CD4-positive, alpha-beta T cell treated with Interleukin-6 at 100 ng/mL for 8 hours (primary cell): ENCODE results near the gene SLC30A2.

Experiments used
- DNase-seq: peaks from one replicate; pipeline ENCODE4 v3.0.0-alpha.2; 2020; ENCODE audit warnings: mixed read lengths, low spot score

SLC30A2 gene

GRCh38 chr1:25996966-25997827, 48.7 kb downstream of the SLC30A2 start:
- no peak for DNase-seq

DNA sequence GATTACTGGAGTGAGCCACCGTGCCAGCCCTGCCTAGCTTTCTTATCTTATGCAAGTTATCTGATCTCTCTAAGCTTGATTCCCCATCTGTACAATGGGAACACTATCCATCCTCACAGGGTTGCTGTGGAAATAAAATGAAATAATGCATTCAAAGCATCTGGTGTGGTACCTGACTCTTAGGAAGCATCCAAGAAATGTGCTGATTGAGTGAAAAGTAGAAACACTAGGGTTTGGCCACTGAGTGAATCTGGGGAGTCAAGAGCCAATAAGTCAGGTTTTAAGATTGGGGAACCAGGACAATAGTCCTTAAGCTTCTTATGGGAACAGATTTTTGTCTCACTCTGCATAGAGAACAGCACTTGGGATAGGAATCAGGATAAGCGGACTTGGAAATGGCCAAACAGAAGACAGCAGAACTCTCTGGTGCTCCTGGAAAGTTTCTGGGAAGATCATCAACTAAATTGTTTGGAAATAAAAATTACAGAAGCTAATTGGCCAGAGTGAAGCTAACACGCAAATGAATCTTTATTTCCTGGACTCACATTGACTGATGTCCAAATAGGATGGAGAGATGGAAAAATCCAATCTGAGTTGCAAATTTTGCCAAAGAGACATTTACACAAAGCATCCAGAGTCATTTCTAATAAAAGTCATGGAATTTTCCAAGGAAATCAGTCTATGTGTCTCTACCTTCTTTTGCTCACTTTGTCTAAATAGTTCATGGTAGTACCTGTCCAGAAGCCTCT, 51.3 kb downstream of the SLC30A2 start:
- no peak for DNase-seq

DNA sequence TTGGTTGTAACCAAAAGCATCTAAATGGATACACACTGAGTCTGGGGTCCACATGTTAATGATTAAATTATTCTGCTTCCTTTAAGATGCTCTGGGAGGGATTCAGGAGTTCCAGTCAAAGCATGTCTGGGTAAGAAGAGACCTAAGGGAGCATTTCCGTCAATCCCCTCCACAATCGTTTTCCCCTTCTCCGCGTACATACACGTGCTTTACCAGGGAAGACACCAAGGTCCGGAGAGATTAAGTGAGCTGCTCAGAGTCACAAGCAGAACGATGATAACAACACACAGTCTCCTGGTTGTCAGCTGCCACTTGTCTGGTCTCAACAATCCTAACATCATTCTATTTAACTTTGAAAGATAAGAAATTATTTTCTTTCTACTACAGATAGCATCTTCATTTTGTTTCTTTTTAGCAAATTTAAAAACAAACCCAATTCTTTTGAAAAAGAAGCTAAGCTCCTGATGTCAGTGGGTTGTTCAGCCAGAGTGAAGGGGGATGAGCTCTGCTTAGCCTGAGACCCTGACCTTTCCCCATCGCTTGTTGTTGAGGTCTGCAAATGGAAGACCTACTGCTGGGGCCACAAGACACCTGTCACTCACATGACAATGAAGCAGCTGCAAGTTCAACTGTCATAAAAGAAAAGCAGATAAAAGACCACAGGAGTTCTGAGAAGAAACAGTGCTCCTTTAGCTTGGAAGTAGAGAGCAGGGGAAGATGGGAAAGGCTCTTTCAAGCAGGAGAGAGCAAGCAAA, 52.5 kb downstream of the SLC30A2 start:
- DNase-seq: no peak

DNA sequence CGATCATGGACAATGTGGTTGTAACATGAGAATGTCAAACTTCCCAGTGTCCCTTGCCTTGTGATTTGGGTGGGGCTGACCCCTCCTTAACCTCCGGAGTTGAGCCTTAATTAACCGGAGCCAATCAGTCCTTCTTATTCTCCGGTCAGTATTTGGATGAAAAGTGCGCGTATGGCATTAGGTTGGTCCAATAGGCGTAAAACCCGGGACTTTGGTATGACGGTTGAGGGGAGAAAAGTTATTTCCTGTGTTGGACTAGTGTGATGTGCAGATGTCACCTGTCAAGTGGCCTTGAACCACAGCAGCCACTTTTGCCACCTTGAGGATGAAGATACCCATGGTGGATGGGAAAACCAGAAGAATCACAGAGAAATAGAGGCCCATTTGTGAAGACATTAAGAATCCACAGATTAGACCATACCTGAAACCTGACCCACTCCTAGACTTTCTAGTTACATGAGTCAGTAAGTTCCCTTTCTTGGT, 53.2 kb downstream of the SLC30A2 start:
- DNase-seq: no peak

- DNase-seq: no peak
These were observed 53.8 kb downstream of the SLC30A2 start for GRCh38 chr1:25991937-25992688.

GRCh38 chr1:25990702-25991395, 55.1 kb downstream of the SLC30A2 start:
- DNase-seq: peak; percentile 72

- DNase-seq: no peak
These were observed 55.7 kb downstream of the SLC30A2 start for GRCh38 chr1:25990251-25990650.

DNA sequence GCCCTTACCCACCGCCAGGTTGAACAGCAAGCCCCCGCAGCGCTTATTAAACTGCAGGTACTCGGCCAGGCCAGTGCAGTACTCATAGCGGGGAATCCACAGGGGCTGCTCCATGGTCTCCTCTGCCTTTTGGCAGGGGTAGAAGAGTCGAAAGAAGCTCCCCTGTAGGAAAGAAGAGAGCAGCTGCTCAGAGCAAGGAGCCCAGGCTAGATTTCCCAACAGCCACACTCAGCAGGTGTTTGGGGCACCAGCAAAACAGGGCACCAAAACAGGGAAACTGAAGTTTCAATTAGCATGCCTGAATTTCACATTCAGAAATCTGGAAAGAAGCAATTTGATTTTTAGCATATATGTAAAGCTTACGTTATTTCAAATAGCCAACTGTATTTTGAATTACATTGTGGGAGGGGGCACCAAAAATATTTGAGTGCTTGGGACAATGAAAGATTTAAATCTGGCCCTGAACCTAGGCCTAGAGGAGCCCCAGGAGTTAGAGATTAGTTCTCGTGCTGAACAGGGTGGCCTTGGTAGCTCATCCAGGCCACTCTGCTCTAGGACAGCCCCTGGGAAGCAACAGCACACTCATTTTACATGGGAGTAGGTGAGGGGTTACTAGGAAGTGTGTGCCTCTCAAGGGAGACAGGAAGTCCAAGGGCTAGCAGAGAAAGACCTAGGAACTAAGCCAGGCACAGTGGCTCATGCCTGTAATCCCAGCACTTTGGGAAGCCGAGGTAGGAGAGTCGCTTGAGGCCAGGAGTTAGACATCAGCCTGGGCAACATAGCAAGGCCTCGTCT, 56.3 kb downstream of the SLC30A2 start:
- no peak for DNase-seq

- no peak for DNase-seq
These were observed 58.0 kb downstream of the SLC30A2 start for GRCh38 chr1:25987951-25988350.
